Measurements from ENCODE around the gene FCRLB.
A peak's percentile ranks its signal among the peaks of the same experiment; 100 is the strongest.
"Not testable (repeated sequence)": the region's sequence is repeated elsewhere in the genome, so short reads cannot be mapped to it uniquely, and the experiment has no call there.

The FCRLB gene

DNA sequence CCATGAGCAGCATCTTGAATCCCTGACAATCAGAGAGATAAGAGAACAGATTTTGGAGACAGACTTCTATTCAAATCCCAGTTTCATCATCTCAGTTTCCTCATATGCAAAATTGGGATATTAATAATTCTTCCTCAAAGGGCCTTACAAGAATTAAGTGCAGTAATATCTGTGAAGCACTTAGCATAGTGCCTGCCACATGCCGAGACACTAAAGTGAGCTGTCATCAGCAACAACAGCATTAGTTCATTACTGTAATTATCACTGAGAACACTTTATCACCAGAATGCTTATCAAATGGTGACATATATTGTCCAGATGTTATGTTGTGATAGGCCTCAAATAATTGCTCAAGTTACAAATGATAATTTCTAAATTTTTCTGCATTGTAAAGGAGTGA is 922 bp upstream of the FCRLB start:
- no peak for DNase-seq

- DNase-seq = peak; percentile 47 to 49
Measured at GRCh38 chr1:161721738-161722343, 497 bp downstream of the FCRLB start.

DNA sequence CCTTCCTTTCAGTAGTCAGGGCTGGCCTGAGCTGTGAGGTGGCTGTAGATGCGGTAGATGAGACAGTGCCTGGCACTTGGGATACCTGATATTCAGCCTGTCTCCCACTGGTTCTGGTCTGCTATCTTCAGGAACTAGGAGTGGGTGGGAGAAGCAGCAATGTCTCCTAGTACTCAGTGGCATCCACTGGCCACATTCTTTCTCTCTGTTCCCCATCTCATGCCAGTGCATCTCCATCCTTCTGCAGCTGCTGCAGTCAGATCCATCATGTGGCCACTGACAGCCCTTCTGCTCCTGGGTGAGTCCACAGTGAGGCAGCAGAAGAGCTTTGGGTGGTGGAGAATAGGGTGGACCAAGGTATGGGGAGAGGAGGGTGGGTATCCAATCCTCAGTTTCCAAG is 1.1 kb downstream of the FCRLB start:
- no peak for DNase-seq

DNA sequence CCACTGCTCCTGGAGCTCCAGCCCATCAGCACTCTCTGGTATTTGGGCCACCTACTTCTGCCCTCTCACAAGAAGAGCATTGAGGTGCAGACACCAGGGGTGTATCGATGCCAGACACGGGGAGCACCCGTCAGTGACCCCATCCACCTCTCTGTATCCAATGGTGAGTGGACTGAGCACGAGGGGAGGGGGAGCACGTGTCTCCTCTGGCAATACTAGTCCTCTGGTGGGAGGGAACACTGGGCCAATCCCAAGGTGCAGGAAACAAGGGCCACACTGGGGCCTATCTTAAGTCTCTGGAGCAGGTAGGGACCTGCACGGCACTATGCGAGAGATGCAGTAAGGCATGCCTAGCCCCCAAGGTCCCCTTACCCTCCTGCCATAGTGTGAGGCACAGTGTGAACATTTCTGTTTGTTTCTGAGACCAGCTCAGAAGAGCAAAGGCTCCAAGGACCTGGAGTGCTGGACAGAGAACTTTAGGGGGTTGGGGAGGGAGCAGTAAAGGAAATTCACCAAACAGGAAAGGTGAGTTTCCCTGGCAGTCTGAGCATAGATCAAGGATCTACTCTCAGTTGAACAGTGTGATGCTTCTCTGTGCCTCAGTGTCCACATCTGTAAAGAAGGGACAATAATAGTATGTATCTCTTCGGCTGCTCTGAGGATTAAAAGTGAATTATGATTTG is 2.3 kb downstream of the FCRLB start:
- DNase-seq = no peak

- DNase-seq = not testable (repeated sequence)
Measured at GRCh38 chr1:161725258-161725907, 4.0 kb downstream of the FCRLB start.

DNA sequence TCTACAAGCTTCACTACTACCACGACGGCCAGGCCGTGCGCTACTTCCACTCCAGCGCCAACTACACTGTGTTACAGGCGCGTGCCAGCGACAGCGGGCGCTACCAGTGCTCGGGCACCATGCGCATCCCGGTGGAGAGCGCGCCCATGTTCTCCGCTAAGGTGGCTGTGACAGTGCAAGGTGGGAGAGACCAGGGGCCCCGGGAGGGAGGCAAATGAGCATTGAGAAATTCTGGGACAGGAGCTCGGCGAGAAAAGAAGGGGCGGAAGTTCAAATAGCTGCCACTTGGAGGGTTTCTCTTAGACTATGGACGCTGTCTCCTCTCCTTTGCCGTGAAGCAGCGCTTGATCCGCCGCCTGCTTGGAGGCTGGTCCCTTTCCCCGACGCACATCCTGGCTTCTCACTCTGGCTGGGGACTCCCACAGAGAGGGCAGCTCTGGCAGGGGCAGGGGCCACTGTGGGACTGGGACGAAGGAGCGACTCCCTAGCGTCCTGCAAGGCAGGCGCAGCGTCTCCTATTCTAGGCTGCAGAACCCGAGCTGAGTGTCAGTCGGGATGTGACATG is 4.6 kb downstream of the FCRLB start:
- DNase-seq = peak; percentile 39 to 55

- peak; percentile 21 to 23 for DNase-seq
Measured at GRCh38 chr1:161726473-161727255, 5.3 kb downstream of the FCRLB start.

GRCh38 chr1:161727256-161727924 is 6.0 kb downstream of the FCRLB start:
- DNase-seq = peak in 1 of 2 experiments; percentile 12

DNA sequence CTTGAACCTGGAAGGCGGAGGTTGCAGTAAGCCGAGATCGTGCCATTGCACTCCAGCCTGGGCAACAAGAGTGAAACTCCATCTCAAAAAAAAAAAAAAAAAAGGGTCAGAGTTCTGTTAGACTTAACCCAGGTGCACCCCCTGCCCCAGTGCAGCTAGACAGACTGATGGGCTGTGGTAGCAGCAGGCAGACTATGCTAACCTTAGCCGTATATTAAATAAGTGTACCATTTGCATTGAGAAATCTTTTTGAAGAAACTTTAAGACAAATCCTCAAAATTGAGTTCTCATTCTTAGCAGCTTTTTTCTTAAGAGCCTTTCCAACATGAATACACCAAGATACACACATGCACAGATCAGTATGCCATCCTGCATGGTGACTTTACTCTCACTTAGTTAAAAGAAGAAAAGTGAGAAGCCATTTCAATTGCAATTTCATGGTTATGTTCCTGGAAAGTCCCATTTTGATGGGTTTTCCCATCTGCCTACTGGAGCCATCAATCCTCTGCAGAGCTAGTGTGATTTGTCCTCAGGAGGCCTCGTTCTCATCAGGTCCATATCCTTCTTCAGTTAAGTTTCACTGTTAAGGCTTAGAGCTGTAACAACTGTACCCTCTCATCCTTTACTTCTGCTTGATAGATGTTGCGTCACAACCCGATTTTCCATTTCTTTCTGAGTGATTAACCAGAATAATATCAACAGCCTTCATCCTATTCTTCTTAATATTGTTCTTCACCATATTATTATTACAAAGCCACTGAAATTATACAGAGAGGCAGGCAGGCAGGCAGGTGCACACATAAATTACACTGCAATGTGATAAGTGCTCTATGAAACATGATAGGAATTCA is 7.3 kb downstream of the FCRLB start:
- no peak for DNase-seq

- peak; percentile 25 to 30 for DNase-seq
Measured at GRCh38 chr1:161730050-161730564, 8.8 kb downstream of the FCRLB start.

GRCh38 chr1:161731241-161731640 is 9.9 kb downstream of the FCRLB start:
- DNase-seq = no peak

DNA sequence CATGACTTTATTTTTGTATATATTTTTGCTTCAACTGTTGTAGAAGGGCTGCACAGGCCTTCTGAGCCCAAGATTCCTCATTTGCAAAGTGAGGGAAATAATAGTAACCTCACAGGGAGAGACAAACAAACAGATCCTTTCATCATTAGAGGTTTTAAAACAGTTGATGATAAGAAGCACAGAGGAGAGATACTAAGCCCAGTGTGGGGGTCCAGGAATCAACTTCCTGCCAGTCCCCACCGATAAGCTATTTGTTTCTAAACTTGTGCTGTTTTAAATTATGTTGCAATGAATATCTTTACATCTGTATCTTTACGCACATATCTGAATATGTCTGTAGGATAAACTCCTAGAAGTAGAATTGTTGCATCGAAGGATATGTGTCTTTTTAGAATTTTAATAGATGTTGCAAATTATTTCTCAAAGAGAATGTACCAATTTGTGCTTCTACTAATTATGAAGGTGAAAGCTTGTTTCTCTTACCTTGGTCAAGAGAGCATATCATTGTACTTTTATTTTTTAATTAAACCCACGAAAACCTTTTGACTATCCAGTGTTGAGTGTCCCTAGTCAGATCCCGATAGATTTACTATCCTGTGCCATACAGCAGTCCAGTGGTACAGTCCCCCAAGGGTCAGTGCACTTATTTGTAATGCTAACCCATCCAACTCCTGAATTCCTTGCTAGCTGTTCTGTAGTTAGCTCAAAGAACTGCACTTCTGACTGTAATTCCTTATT is 10.8 kb downstream of the FCRLB start:
- no peak for DNase-seq

- DNase-seq = peak in 1 of 2 experiments; percentile 37
Measured at GRCh38 chr1:161733526-161733925, 12.2 kb downstream of the FCRLB start.

- DNase-seq = no peak
Measured at GRCh38 chr1:161735837-161736236, 14.5 kb downstream of the FCRLB start.

GRCh38 chr1:161736335-161736969 is 15.1 kb downstream of the FCRLB start:
- DNase-seq = no peak

GRCh38 chr1:161737625-161738024 is 16.3 kb downstream of the FCRLB start:
- no peak for DNase-seq

GRCh38 chr1:161738627-161739287 is 17.4 kb downstream of the FCRLB start:
- DNase-seq = peak; percentile 84 to 94

GRCh38 chr1:161739865-161740566 is 18.7 kb downstream of the FCRLB start:
- DNase-seq = no peak

GRCh38 chr1:161740921-161741320 is 19.6 kb downstream of the FCRLB start:
- peak in 1 of 2 experiments; percentile 20 for DNase-seq
